B cell (primary cell): ENCODE data around the gene HDAC5. TPM values are rescaled to one million over a fixed set of nuclear protein-coding genes. Genes with fewer than 3 reads are reported as not detected.

ENCODE experiments used
- ATAC-seq: fragments of 200-7000 bp; cut with Tn5 transposase; one replicate; pipeline ENCODE4 v1.10.0; 2021; ENCODE audit warnings: low read depth, mild to moderate bottlenecking, moderate number of reproducible peaks, moderate library complexity
- CTCF ChIA-PET: fragments of 350-600 bp; sonication (Branson Sonifier 250); formaldehyde crosslinking; loops from one replicate; lab custom pipeline; 2021; ENCODE audit warnings: antibody characterized with exemption, inconsistent platforms; lab: Charles Lee
- POLR2A ChIA-PET: fragments of 350-600 bp; sonication (Branson Sonifier 250); formaldehyde crosslinking; loops from one replicate; lab custom pipeline; 2021; ENCODE audit warnings: antibody characterized with exemption; lab: Charles Lee
- DNase-seq: peaks from one replicate; pipeline ENCODE4 v3.0.0; 2013
- H2AFZ ChIP-seq: 2 replicates; pipeline ENCODE4 v1.6.1; 2012; ENCODE audit warnings: mild to moderate bottlenecking, low read depth, low read length; ENCODE audit not compliant: insufficient read depth, poor library complexity, severe bottlenecking
- H3K27ac ChIP-seq, 2 donors: 1 replicate in 1 of 2; 2 replicates in 1 of 2; pipeline ENCODE4 v1.5.1; 2012 to 2013; ENCODE audit warnings: low read length in 2 of 2, mild to moderate bottlenecking in 2 of 2, moderate library complexity in 1 of 2
- H3K27me3 ChIP-seq, 4 experiments: fragments of 200-600 bp in 1 of 4; sonication (generic) in 1 of 4; replicated peaks in 1 of 4; 1 replicate in 2 of 4; 2 replicates in 2 of 4; pipeline versions ENCODE4 v1.6.1 to v1.7.0; 2013 to 2016; ENCODE audit warnings: low read length in 3 of 4, mild to moderate bottlenecking in 2 of 4, mixed read lengths in 1 of 4, moderate library complexity in 1 of 4; ENCODE audit not compliant: insufficient read depth in 4 of 4, control insufficient read depth in 3 of 4; ENCODE audit errors: control extremely low read depth in 1 of 4
- H3K36me3 ChIP-seq, 2 experiments: replicated peaks in 1 of 2; 1 replicate in 1 of 2; 2 replicates in 1 of 2; pipeline versions ENCODE4 v1.6.1 to v1.7.1; 2013; ENCODE audit warnings: low read length in 1 of 2; ENCODE audit not compliant: insufficient read depth in 2 of 2, control insufficient read depth in 1 of 2; ENCODE audit errors: control extremely low read depth in 1 of 2, extremely low read depth in 1 of 2
- H3K4me1 ChIP-seq, 2 donors: fragments of 200-600 bp in 1 of 2; sonication (generic) in 1 of 2; 1 replicate in 1 of 2; 2 replicates in 1 of 2; pipeline versions ENCODE4 v1.5.1 to v1.6.1; 2013 to 2017; ENCODE audit warnings: low read length in 2 of 2; ENCODE audit not compliant: control insufficient read depth in 2 of 2, insufficient read depth in 2 of 2
- H3K4me2 ChIP-seq: replicated peaks from 2 replicates; pipeline ENCODE3; 2012; ENCODE audit warnings: mild to moderate bottlenecking, low read depth, low read length; ENCODE audit not compliant: poor library complexity, severe bottlenecking
- H3K4me3 ChIP-seq, 5 experiments: fragments of 200-600 bp in 1 of 5; sonication (generic) in 1 of 5; 1 replicate in 3 of 5; 2 replicates in 2 of 5; pipeline versions ENCODE4 v1.5.1 to v1.7.0; 2011 to 2016; ENCODE audit warnings: low read length in 4 of 5, mild to moderate bottlenecking in 4 of 5, low read depth in 2 of 5, control low read depth in 1 of 5, moderate library complexity in 1 of 5; ENCODE audit not compliant: insufficient read depth in 1 of 5; ENCODE audit errors: control extremely low read depth in 1 of 5, extremely low read depth in 1 of 5
- H3K79me2 ChIP-seq: fragments of 200-600 bp; sonication (generic); one replicate; pipeline ENCODE4 v1.6.0; 2016; ENCODE audit warnings: low read length; ENCODE audit not compliant: control insufficient read depth, insufficient read depth
- H3K9ac ChIP-seq: fragments of 200-600 bp; sonication (generic); 2 replicates; pipeline ENCODE4 v1.6.1; 2017; ENCODE audit warnings: mild to moderate bottlenecking, low read length, moderate library complexity
- H3K9me3 ChIP-seq, 3 donors: one replicate each; pipeline versions ENCODE4 v1.6.1 to v1.7.1; 2013; ENCODE audit warnings: low read length in 2 of 3; ENCODE audit not compliant: control insufficient read depth in 2 of 3, insufficient read depth in 1 of 3; ENCODE audit errors: control extremely low read depth in 1 of 3
- H4K20me1 ChIP-seq: 2 replicates; pipeline ENCODE4 v1.6.0; 2012; ENCODE audit warnings: mild to moderate bottlenecking, low read length; ENCODE audit not compliant: insufficient read depth, control insufficient read depth, poor library complexity, severe bottlenecking
- H3K27ac Mint-ChIP-seq: one replicate; pipeline ENCODE4 v1.8.0; 2021; ENCODE audit warnings: mixed read lengths
- H3K27me3 Mint-ChIP-seq: one replicate; pipeline ENCODE4 v1.8.0; 2021; ENCODE audit warnings: mixed read lengths
- H3K4me1 Mint-ChIP-seq: one replicate; pipeline ENCODE4 v1.8.0; 2021; ENCODE audit warnings: mixed read lengths
- H3K4me3 Mint-ChIP-seq: one replicate; pipeline ENCODE4 v1.8.0; 2021; ENCODE audit warnings: mixed read lengths
- H3K9me3 Mint-ChIP-seq: one replicate; pipeline ENCODE4 v1.8.0; 2022; ENCODE audit warnings: mixed read lengths; ENCODE audit not compliant: insufficient read depth
- EZH2 ChIP-seq: IDR thresholded peaks from 2 replicates; pipeline ENCODE4 v1.6.1; 2012; ENCODE audit warnings: borderline replicate concordance, low read depth, mild to moderate bottlenecking, moderate library complexity, low read length; ENCODE audit not compliant: insufficient read depth, poor library complexity, severe bottlenecking
- WGBS: methylation state at CpG from one replicate; pipeline ENCODE4 v1.1.5; 2013; ENCODE audit warnings: missing lambda C conversion rate; ENCODE audit not compliant: insufficient coverage; 5-methylcytosine and 5-hydroxymethylcytosine counted together
- intact Hi-C: fragments of 100-400 bp; cut with micrococcal nuclease; formaldehyde crosslinking; loops from one replicate; pipeline ENCODE4 v1.10.0; 2022
- polyA plus RNA-seq: library from polyadenylated mRNA; depleted of rRNA; stranded (reverse); fragments of >200 nt; gene quantifications from 2 replicates; pipeline ENCODE4 v1.2.3, GENCODE V29; 2012
- total RNA-seq, 2 donors: library from RNA; stranded (reverse); fragments of 120-200 nt in 1 of 2; gene quantifications; 1 replicate in 1 of 2; 2 replicates in 1 of 2; pipeline versions ENCODE4 v1.2.3 to v1.2.4, GENCODE V29; 2013 to 2022
- TF ChIP-seq, protein P1 (sequence below): fragments of 200-600 bp; IDR thresholded peaks from one replicate; pipeline ENCODE4 v1.8.0; 2022; ENCODE audit warnings: antibody characterized with exemption, mild to moderate bottlenecking

The HDAC5 gene
- total and polyA plus RNA-seq, 2 donors (not counting 1 experiment from before 2014, with no cell fraction given), result 99.8 to 104 TPM

GRCh38 chr17:44053125-44053872 is 70.1 kb downstream of the HDAC5 start:
- Histone ChIP-seq H3K36me3 (peaks cover 6 to 56% of the 10 kb centered on the region in 2 experiments), H3K79me2 (peaks cover 78% of the 10 kb centered on the region), H3K27me3 (no peaks in the 10 kb centered on the region), H3K27ac (no peak overlapping the region), H3K9me3 (no peaks in the 10 kb centered on the region), H3K4me3 (no peak overlapping the region), H3K9ac (no peak overlapping the region), H2AFZ (no peak overlapping the region), H4K20me1 (peaks cover 46% of the 10 kb centered on the region), H3K4me2 (no peak overlapping the region), H3K4me1 (no peaks in the 10 kb centered on the region)
- WGBS, result 70% methylated on average over 2 of the region's 3 CpGs
- ChIA-PET CTCF (no interaction called here), POLR2A (no interaction called here)
- Mint-ChIP-seq H3K4me1 (peaks cover 11% of the 10 kb centered on the region), H3K9me3 (no peaks in the 10 kb centered on the region), H3K27ac (no peak overlapping the region), H3K27me3 (no peaks in the 10 kb centered on the region), H3K4me3 (no peak overlapping the region)
- TF ChIP-seq, protein P1, sequence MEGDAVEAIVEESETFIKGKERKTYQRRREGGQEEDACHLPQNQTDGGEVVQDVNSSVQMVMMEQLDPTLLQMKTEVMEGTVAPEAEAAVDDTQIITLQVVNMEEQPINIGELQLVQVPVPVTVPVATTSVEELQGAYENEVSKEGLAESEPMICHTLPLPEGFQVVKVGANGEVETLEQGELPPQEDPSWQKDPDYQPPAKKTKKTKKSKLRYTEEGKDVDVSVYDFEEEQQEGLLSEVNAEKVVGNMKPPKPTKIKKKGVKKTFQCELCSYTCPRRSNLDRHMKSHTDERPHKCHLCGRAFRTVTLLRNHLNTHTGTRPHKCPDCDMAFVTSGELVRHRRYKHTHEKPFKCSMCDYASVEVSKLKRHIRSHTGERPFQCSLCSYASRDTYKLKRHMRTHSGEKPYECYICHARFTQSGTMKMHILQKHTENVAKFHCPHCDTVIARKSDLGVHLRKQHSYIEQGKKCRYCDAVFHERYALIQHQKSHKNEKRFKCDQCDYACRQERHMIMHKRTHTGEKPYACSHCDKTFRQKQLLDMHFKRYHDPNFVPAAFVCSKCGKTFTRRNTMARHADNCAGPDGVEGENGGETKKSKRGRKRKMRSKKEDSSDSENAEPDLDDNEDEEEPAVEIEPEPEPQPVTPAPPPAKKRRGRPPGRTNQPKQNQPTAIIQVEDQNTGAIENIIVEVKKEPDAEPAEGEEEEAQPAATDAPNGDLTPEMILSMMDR, result no peak
- no peak for TF ChIP-seq EZH2
- ATAC-seq, result no peak
- intact Hi-C loops, result no loop called here
- no peak for DNase-seq

DNA sequence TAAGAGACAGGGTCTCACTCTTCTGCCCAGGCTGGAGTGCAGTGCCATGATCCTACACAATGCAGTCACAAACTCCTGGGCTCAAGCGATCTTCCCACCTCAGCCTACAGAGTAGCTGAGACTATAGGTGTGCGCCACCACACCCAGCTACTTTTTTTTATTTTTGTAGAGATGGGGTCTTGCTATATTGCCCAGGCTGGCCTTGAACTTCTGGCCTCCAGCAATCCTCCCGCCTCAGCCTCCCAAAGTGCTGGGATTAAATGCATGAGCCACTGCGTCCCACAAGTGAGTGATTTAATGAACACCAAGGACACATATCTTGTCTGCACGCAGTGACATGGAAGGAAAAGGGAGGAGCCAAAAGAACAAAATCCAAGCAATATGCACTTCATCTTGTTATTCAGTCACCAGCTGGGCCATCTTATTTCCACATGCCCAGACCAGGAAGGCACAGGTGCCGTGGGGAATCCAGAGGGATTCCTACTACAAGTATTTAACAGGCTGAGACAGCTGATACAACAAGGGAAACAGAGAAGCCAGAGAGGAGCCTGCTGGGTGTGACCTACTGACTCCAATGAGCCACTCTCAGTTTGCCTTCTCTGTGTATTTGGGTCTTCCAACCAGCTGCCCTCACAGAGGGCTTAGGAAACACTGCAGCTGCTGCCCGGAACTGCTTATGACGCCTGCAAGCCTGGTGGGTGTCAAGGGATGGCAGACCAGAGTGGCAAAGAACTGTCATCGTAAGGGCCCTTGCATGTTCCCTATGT is 74.0 kb downstream of the HDAC5 start:
- no peak overlapping the region for H3K4me3 ChIP-seq
- H3K9me3 Mint-ChIP-seq, result no peaks in the 10 kb centered on the region
- POLR2A ChIA-PET, result no interaction called here
- WGBS, result 100% methylated on average over 5 of the region's 9 CpGs
- peaks cover 54% of the 10 kb centered on the region for H3K79me2 ChIP-seq
- peaks cover 0 to 6% (median 0%) of the 10 kb centered on the region in 3 donors for H3K9me3 ChIP-seq
- no peak overlapping the region for H3K4me2 ChIP-seq
- CTCF ChIA-PET, result interaction anchor here (0.7 kb wide), 1 partner anchor 339 kb away, joined by 3 read pairs; no protein-coding TSS in a partner anchor
- no peak overlapping the region for H3K9ac ChIP-seq
- H4K20me1 ChIP-seq, result peaks cover 32% of the 10 kb centered on the region
- H3K4me1 Mint-ChIP-seq, result peaks cover 8% of the 10 kb centered on the region
- DNase-seq (no peak), ATAC-seq (no peak)
- TF ChIP-seq, protein P1, result no peak
- TF ChIP-seq EZH2, result no peak
- intact Hi-C loops, result no loop called here
- H3K27ac Mint-ChIP-seq, result no peak overlapping the region
- no peaks in the 10 kb centered on the region for H3K4me1 ChIP-seq
- no peak overlapping the region for H2AFZ ChIP-seq
- no peak overlapping the region for H3K4me3 Mint-ChIP-seq
- peaks cover 3 to 52% of the 10 kb centered on the region in 2 experiments for H3K36me3 ChIP-seq
- H3K27me3 ChIP-seq, result no peaks in the 10 kb centered on the region
- no peak overlapping the region for H3K27ac ChIP-seq
- H3K27me3 Mint-ChIP-seq, result no peaks in the 10 kb centered on the region
